K562 (cell line): ENCODE results near the gene ENOX2. TPM values are rescaled to one million over a fixed set of nuclear protein-coding genes. Genes with fewer than 3 reads are reported as not detected.

ENCODE experiments used
- ATAC-seq: fragments of 200-7000 bp; cut with Tn5 transposase; 3 replicates; pipeline ENCODE4 v1.9.1; 2020; ENCODE audit warnings: moderate library complexity
- BruUV-seq: library from RNA; stranded (reverse); fragments of 400-500 nt; replicated peaks from 2 replicates; lab custom pipeline; 2021; lab: Mats Ljungman, UMichigan
- CTCF ChIA-PET: fragments of 300-600 bp; formaldehyde crosslinking; extraction: SDS; loops from one replicate; lab custom pipeline; 2021; ENCODE audit warnings: low intra/inter-chr PET ratio; lab: Yijun Ruan, JAX
- POLR2A ChIA-PET: fragments of 300-600, 350-650 bp; sonication (Branson Sonifier 250); formaldehyde crosslinking; extraction: SDS; loops from one replicate; lab custom pipeline; 2021; ENCODE audit warnings: antibody characterized with exemption, inconsistent platforms; lab: Yijun Ruan, JAX
- DNase-seq, 4 experiments: peaks; one replicate each; pipeline versions ENCODE4 v3.0.0 to v3.0.0-alpha.2; 2011 to 2018; ENCODE audit warnings: low spot score in 3 of 4, mixed read lengths in 3 of 4; ENCODE audit errors: extremely low read depth in 1 of 4
- FAIRE-seq: peaks from 2 replicates; lab custom pipeline; 2011; peaks lifted over from hg19 to GRCh38; lab: Jason Lieb, UNC
- H2AFZ ChIP-seq: 2 replicates; pipeline ENCODE4 v1.6.0; 2011; ENCODE audit warnings: low read depth, low read length, control low read depth, inconsistent platforms
- H3K27ac ChIP-seq: fragments of 200-600 bp; 3 replicates; pipeline ENCODE4 v1.8.0; 2011; ENCODE audit warnings: low read depth, mild to moderate bottlenecking, control low read depth, inconsistent platforms, low read length, moderate library complexity, mixed read lengths; ENCODE audit errors: extremely low read depth
- H3K27me3 ChIP-seq, 2 experiments: fragments of 300-600 bp in 1 of 2; 2 replicates in 1 of 2; 3 replicates in 1 of 2; pipeline versions ENCODE4 v1.6.0 to v1.8.0; 2011; ENCODE audit warnings: inconsistent platforms in 2 of 2, low read length in 2 of 2, mild to moderate bottlenecking in 1 of 2, mixed read lengths in 1 of 2, moderate library complexity in 1 of 2; ENCODE audit not compliant: control insufficient read depth in 2 of 2, insufficient read depth in 2 of 2
- H3K36me3 ChIP-seq: fragments of 300-600 bp; 3 replicates; pipeline ENCODE4 v1.8.0; 2011; ENCODE audit warnings: mild to moderate bottlenecking, low read length, inconsistent platforms; ENCODE audit not compliant: control insufficient read depth, insufficient read depth
- H3K4me1 ChIP-seq, 2 experiments: fragments of 200-600 bp in 1 of 2; replicated peaks in 1 of 2; 2 replicates in 1 of 2; 3 replicates in 1 of 2; pipeline versions ENCODE4 v1.5.1 to v1.8.0; 2011; ENCODE audit warnings: inconsistent platforms in 2 of 2, low read length in 2 of 2, mild to moderate bottlenecking in 1 of 2, mixed read lengths in 1 of 2, moderate library complexity in 1 of 2; ENCODE audit not compliant: control insufficient read depth in 2 of 2, insufficient read depth in 2 of 2
- H3K4me2 ChIP-seq: 2 replicates; pipeline ENCODE4 v1.6.1; 2011; ENCODE audit warnings: low read length, control low read depth, inconsistent platforms, mixed read lengths; ENCODE audit not compliant: insufficient read depth
- H3K4me3 ChIP-seq: fragments of 200-600 bp; sonication (generic), shearing (Covaris generic); 2 replicates; pipeline ENCODE4 v1.5.1; 2016; ENCODE audit warnings: control low read depth, inconsistent platforms
- H3K79me2 ChIP-seq: fragments of 200-600 bp; 3 replicates; pipeline ENCODE4 v1.8.0; 2011; ENCODE audit warnings: low read length, inconsistent platforms; ENCODE audit not compliant: control insufficient read depth, insufficient read depth
- H3K9ac ChIP-seq, 2 experiments: 2 replicates each; pipeline versions ENCODE4 v1.6.0 to v1.6.1; 2011; ENCODE audit warnings: low read depth in 2 of 2, low read length in 2 of 2, control low read depth in 1 of 2, inconsistent platforms in 1 of 2, mild to moderate bottlenecking in 1 of 2, mixed read lengths in 1 of 2; ENCODE audit not compliant: insufficient read depth in 1 of 2
- H3K9me1 ChIP-seq: one replicate; pipeline ENCODE4 v1.6.0; 2011; ENCODE audit warnings: inconsistent platforms, mild to moderate bottlenecking, low read length, moderate library complexity; ENCODE audit not compliant: control insufficient read depth, insufficient read depth
- H3K9me3 ChIP-seq: replicated peaks from 2 replicates; pipeline ENCODE4 v1.5.1; 2011; ENCODE audit warnings: low read depth, low read length, inconsistent platforms; ENCODE audit not compliant: control insufficient read depth, insufficient read depth
- H4K20me1 ChIP-seq: replicated peaks from 2 replicates; pipeline ENCODE4 v1.6.1; 2011; ENCODE audit warnings: low read length, inconsistent platforms, mixed read lengths; ENCODE audit not compliant: control insufficient read depth, insufficient read depth
- BHLHE40 ChIP-seq: IDR thresholded peaks from 2 replicates; pipeline ENCODE4 v1.6.1; 2011; ENCODE audit warnings: low read length, improper control_type of control experiment
- ELF2 ChIP-seq: fragments of 250-450 bp; sonication (Bioruptor Pico); IDR thresholded peaks from 2 replicates; pipeline ENCODE4 v1.5.0; 2021; ENCODE audit warnings: mild to moderate bottlenecking
- FOXJ3 ChIP-seq: sonication (generic); formaldehyde crosslinking; IDR thresholded peaks from 2 replicates; pipeline ENCODE4 v1.4.0; 2020; ENCODE audit warnings: mild to moderate bottlenecking, missing genetic modification reagents
- FOXK1 ChIP-seq: sonication (generic); formaldehyde crosslinking; IDR thresholded peaks from 2 replicates; pipeline ENCODE4 v1.8.0; 2022; ENCODE audit warnings: missing genetic modification reagents, mild to moderate bottlenecking, borderline replicate concordance
- HDAC8 ChIP-seq: fragments of 450-650 bp; IDR thresholded peaks from 2 replicates; pipeline ENCODE4 v1.6.1; 2016; ENCODE audit warnings: mild to moderate bottlenecking, missing genetic modification characterization, moderate library complexity, missing compliant biosample characterization
- NFE2 ChIP-seq: IDR thresholded peaks from 2 replicates; pipeline ENCODE4 v1.6.1; 2014; ENCODE audit warnings: antibody characterized with exemption, low read depth
- SMARCE1 ChIP-seq: fragments of 450-650 bp; IDR thresholded peaks from 2 replicates; pipeline ENCODE4 v1.7.1; 2016; ENCODE audit warnings: mild to moderate bottlenecking
- TAF7 ChIP-seq: fragments of 450-650 bp; IDR thresholded peaks from 2 replicates; pipeline ENCODE4 v1.6.1; 2016; ENCODE audit warnings: missing genetic modification characterization, missing compliant biosample characterization
- ZBTB34 ChIP-seq: fragments of 250-450 bp; sonication (Bioruptor Pico); IDR thresholded peaks from 2 replicates; pipeline ENCODE4 v1.8.0; 2021; ENCODE audit warnings: mild to moderate bottlenecking, moderate library complexity
- ZFP36 ChIP-seq: fragments of 150-350 bp; IDR thresholded peaks from 2 replicates; pipeline ENCODE4 v1.6.1; 2018; ENCODE audit warnings: low read length, low read depth; ENCODE audit not compliant: partially characterized antibody
- ZKSCAN3 ChIP-seq: fragments of 250-450 bp; sonication (Bioruptor Pico); IDR thresholded peaks from 2 replicates; pipeline ENCODE4 v1.4.0; 2020
- ZNF384 ChIP-seq: IDR thresholded peaks from 2 replicates; pipeline ENCODE4 v1.6.1; 2012; ENCODE audit warnings: low read depth, low read length, improper control_type of control experiment
- WGBS: fragments of 100-300 bp; shearing (Covaris generic); methylation state at CpG from one replicate; pipeline ENCODE4 v1.1.6; 2016; ENCODE audit warnings: low coverage, mixed read lengths; ENCODE audit not compliant: insufficient coverage; ENCODE audit errors: missing lambda C conversion rate; 5-methylcytosine and 5-hydroxymethylcytosine counted together
- in situ Hi-C: fragments of 300-500 bp; cut with MboI; formaldehyde crosslinking; loops from 4 replicates; pipeline ENCODE4 v1.15.0; 2018; ENCODE audit warnings: inconsistent platforms, mixed read lengths
- intact Hi-C: fragments of 100-400 bp; cut with micrococcal nuclease; formaldehyde crosslinking; loops from 2 replicates; pipeline ENCODE4 v1.14.2; 2022
- polyA plus RNA-seq, 8 experiments: library from polyadenylated mRNA; depleted of rRNA in 4 of 8; stranded (reverse) in 5 of 8; unstranded in 3 of 8; fragments of >200 nt; fragmentation: Nextera tagmentation in 2 of 8; fragmentation: Illumina TruSeq in 1 of 8; extraction: Ambion mirVana in 2 of 8; extraction: Trizol in 1 of 8; gene quantifications; 2 replicates each; pipeline versions ENCODE4 v1.2.1 to v1.2.3, GENCODE V29; 2011 to 2014; ENCODE audit warnings: inconsistent platforms in 1 of 8, missing spikeins in 1 of 8
- total RNA-seq, 7 experiments: library from RNA; depleted of rRNA in 6 of 7; stranded (reverse); fragments of >200 nt in 6 of 7; fragmentation: Illumina TruSeq in 2 of 7; extraction: Trizol in 2 of 7; gene quantifications; 2 replicates each; pipeline versions ENCODE4 v1.2.1 to v1.2.3, GENCODE V29; 2011 to 2021; ENCODE audit warnings: low replicate concordance in 1 of 7
- TF ChIP-seq, protein P1 (sequence below): sonication (generic); formaldehyde crosslinking; IDR thresholded peaks from 2 replicates; pipeline ENCODE4 v1.5.0; 2020; ENCODE audit warnings: missing genetic modification reagents

The ENOX2 gene
- total and polyA plus RNA-seq, 9 of the 15 experiments (the other 6 are each of a cell fraction or from before 2014, with no cell fraction given): 6.1 to 24.0 (median 13.8) TPM

DNA sequence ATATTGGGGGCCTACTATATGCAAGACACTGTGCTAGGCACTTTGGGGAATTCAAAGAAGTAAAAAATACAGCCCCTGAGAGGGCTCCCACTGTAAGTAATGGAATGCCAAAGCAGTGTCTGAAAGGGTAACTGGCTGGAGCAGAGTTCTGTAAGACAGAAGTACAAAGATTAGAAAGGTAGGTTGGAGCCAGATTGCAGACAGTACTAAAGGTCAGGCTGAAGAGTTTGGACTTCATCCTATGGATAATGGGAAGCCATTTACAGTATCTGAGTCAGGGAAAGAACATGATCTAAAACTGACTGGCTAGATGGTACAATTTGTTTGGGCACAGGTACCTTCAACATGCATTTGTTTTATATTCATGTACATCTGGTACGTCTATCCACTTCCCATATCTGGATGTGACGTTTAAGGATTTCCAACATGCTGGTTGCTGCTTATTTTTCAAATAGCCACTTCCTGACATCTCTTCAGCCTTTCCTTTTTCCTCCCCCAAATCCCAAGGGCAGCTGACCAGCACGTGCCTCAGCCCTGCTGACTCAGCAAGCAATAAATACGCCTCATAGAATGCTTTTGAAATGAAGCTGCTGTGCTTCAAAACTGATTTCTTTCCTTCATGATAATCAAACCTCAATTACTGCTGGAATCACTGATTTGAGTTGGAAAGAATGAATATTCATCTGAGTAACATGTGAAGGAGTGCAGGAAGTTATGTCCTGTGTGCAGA, 9.5 kb downstream of the ENOX2 start:
- intact Hi-C loops: no loop called here
- Histone ChIP-seq H3K9ac (no peak overlapping the region), H3K27ac (no peak overlapping the region), H3K9me1 (no peaks in the 10 kb centered on the region), H2AFZ (no peak overlapping the region), H3K79me2 (no peaks in the 10 kb centered on the region), H3K9me3 (no peaks in the 10 kb centered on the region), H3K36me3 (no peaks in the 10 kb centered on the region), H3K4me2 (no peak overlapping the region), H3K4me3 (no peak overlapping the region), H3K4me1 (peaks cover 0 to 11% of the 10 kb centered on the region in 2 experiments; a peak in 2 of 5 replicates), H3K27me3 (no peaks in the 10 kb centered on the region), H4K20me1 (no peaks in the 10 kb centered on the region)
- ATAC-seq (no peak), DNase-seq (no peak), FAIRE-seq (no peak)
- WGBS: 42% methylated on average over 4 of the region's 4 CpGs
- ChIA-PET POLR2A (no interaction called here), CTCF (no interaction called here)
- in situ Hi-C loops: no loop called here
- BruUV-seq: no TSS peak
- TF ChIP-seq NFE2 (peak; percentile 42; the same call in 1 of the 2 replicates), ZBTB34 (no peak), TAF7 (no peak), ZKSCAN3 (CRISPR knock-in tag) (no peak), FOXJ3 (CRISPR knock-in tag) (no peak), ZNF384 (no peak), ELF2 (CRISPR knock-in tag) (no peak), BHLHE40 (peak; percentile 81), ZFP36 (no peak), SMARCE1 (no peak), FOXK1 (no peak), HDAC8 (tag) (no peak)
- TF ChIP-seq, protein P1, sequence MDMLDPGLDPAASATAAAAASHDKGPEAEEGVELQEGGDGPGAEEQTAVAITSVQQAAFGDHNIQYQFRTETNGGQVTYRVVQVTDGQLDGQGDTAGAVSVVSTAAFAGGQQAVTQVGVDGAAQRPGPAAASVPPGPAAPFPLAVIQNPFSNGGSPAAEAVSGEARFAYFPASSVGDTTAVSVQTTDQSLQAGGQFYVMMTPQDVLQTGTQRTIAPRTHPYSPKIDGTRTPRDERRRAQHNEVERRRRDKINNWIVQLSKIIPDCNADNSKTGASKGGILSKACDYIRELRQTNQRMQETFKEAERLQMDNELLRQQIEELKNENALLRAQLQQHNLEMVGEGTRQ (CRISPR knock-in tag): peak; percentile 42; the same call in 1 of the 2 replicates
